Gastroesophageal sphincter (tissue), 2 donors: ENCODE results near the gene C6orf118.

Source experiments
- EP300 ChIP-seq: sonication (generic); formaldehyde crosslinking; IDR thresholded peaks from one replicate; pipeline ENCODE4 v1.6.1; 2017; ENCODE audit warnings: antibody characterized with exemption, mild to moderate bottlenecking
- POLR2A ChIP-seq, 2 donors: fragments of 450-650 bp; IDR thresholded peaks; one replicate each; pipeline ENCODE4 v1.6.1; 2017; ENCODE audit warnings: antibody characterized with exemption in 2 of 2, mild to moderate bottlenecking in 2 of 2, moderate library complexity in 1 of 2

GRCh38 chr6:165317723-165318122, 8.3 kb upstream of the C6orf118 start:
- TF ChIP-seq EP300 (no peak), POLR2A (IDR thresholded peaks at IDR 0.05) (no peak)
